Glomerular endothelial cell (primary cell): ENCODE data around the gene RPGR. TPM values are rescaled to one million over a fixed set of nuclear protein-coding genes. Genes with fewer than 3 reads are reported as not detected.

ENCODE experiments used
- total RNA-seq: library from RNA; depleted of rRNA; stranded (reverse); fragments of >200 nt; gene quantifications from 2 replicates; pipeline ENCODE4 v1.2.3, GENCODE V29; 2015

Gene RPGR
- total RNA-seq, 1 donor from 2014 or later: 9.9 TPM

Other genes with a start within 250 kb of the RPGR start
- 147 and 267 TPM in 2 replicates for gene SRPX, start 106.6 kb downstream of the RPGR start, total RNA-seq
- gene OTC, start 25.1 kb upstream of the RPGR start, total RNA-seq: not detected in 2 replicates
- 4.7 and 13.5 TPM in 2 replicates for gene TSPAN7, start 234.0 kb upstream of the RPGR start, total RNA-seq